PC-3 (cell line): ENCODE measurements around the gene IL13.

Source experiments
- EZH2 ChIP-seq: fragments of 300-600 bp; sonication (generic); IDR thresholded peaks from one replicate; pipeline ENCODE4 v1.6.1; 2017; ENCODE audit warnings: antibody characterized with exemption, mild to moderate bottlenecking, low read length; ENCODE audit not compliant: unreplicated experiment
- TF ChIP-seq, protein P1 (sequence below): fragments of 300-600 bp; sonication (generic); conservative IDR thresholded peaks from 2 replicates; pipeline ENCODE4 v1.5.1; 2017; ENCODE audit warnings: antibody characterized with exemption, low read depth, mild to moderate bottlenecking, low read length

DNA sequence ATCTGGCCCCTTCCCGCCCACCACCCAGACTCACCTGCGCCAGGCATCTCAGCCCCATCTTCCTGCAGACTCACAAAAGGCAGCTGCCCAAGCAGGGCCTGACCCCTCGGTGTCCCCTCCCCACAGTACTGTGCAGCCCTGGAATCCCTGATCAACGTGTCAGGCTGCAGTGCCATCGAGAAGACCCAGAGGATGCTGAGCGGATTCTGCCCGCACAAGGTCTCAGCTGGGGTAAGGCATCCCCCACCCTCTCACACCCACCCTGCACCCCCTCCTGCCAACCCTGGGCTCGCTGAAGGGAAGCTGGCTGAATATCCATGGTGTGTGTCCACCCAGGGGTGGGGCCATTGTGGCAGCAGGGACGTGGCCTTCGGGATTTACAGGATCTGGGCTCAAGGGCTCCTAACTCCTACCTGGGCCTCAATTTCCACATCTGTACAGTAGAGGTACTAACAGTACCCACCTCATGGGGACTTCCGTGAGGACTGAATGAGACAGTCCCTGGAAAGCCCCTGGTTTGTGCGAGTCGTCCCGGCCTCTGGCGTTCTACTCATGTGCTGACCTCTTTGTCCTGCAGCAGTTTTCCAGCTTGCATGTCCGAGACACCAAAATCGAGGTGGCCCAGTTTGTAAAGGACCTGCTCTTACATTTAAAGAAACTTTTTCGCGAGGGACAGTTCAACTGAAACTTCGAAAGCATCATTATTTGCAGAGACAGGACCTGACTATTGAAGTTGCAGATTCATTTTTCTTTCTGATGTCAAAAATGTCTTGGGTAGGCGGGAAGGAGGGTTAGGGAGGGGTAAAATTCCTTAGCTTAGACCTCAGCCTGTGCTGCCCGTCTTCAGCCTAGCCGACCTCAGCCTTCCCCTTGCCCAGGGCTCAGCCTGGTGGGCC lies 1.9 kb downstream of the IL13 start:
- TF ChIP-seq, protein P1, sequence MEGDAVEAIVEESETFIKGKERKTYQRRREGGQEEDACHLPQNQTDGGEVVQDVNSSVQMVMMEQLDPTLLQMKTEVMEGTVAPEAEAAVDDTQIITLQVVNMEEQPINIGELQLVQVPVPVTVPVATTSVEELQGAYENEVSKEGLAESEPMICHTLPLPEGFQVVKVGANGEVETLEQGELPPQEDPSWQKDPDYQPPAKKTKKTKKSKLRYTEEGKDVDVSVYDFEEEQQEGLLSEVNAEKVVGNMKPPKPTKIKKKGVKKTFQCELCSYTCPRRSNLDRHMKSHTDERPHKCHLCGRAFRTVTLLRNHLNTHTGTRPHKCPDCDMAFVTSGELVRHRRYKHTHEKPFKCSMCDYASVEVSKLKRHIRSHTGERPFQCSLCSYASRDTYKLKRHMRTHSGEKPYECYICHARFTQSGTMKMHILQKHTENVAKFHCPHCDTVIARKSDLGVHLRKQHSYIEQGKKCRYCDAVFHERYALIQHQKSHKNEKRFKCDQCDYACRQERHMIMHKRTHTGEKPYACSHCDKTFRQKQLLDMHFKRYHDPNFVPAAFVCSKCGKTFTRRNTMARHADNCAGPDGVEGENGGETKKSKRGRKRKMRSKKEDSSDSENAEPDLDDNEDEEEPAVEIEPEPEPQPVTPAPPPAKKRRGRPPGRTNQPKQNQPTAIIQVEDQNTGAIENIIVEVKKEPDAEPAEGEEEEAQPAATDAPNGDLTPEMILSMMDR, result no peak
- no peak for TF ChIP-seq EZH2
